ENCODE data around the gene AKAP11. TPM values are rescaled to one million over a fixed set of nuclear protein-coding genes. Genes with fewer than 3 reads are reported as not detected.

The AKAP11 gene
- total RNA-seq, 4 donors from 2014 or later = 30.9 to 49.8 (median 34.7) TPM

DNA sequence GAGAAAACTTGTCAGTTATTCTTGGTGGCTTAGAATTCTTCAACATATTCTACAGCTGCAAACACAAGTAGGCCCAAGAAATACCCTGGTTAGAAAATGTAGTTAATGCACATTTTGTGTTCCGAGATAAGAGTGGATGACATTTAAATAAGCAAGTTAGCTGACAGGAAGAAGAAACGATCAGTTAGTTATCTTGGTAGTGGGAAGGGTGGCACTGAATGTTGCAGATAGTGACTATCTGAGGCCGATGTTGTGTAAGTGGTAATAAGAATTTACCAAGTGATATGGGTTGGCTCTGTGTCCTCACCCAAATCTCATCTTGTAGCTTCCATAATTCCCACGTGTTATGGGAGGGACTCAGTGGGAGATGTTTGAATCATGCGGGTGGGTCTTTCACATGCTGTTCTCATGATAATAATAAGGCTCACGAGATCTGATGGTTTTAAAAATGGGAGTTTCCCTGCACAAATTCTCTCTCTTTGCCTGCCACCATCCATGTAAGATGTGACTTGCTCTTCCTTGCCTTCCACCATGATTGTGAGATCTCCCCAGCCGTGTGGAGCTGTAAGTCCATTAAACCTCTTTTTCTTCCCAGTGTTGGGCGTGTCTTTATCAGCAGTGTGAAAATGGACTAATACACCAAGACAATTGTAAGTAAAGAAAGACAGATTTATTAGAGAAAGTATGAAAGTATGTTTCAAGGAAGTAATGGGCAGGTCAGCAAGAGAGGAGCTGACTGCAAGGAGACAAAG, 10.9 kb upstream of the AKAP11 start:
- H3K4me1 ChIP-seq = no peaks in the 10 kb centered on the region
- no peaks in the 10 kb centered on the region for H3K27me3 ChIP-seq
- 93 to 94% methylated on average over 8 of the region's 8 CpGs for WGBS, 2 donors
- no peaks in the 10 kb centered on the region for H3K9me3 ChIP-seq
- TF ChIP-seq, protein P1, sequence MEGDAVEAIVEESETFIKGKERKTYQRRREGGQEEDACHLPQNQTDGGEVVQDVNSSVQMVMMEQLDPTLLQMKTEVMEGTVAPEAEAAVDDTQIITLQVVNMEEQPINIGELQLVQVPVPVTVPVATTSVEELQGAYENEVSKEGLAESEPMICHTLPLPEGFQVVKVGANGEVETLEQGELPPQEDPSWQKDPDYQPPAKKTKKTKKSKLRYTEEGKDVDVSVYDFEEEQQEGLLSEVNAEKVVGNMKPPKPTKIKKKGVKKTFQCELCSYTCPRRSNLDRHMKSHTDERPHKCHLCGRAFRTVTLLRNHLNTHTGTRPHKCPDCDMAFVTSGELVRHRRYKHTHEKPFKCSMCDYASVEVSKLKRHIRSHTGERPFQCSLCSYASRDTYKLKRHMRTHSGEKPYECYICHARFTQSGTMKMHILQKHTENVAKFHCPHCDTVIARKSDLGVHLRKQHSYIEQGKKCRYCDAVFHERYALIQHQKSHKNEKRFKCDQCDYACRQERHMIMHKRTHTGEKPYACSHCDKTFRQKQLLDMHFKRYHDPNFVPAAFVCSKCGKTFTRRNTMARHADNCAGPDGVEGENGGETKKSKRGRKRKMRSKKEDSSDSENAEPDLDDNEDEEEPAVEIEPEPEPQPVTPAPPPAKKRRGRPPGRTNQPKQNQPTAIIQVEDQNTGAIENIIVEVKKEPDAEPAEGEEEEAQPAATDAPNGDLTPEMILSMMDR (IDR thresholded peaks at IDR 0.05) = no peak
- TF ChIP-seq POLR2A (IDR thresholded peaks at IDR 0.05) = no peak
- no peak overlapping the region for H3K27ac ChIP-seq
- DNase-seq = no peak
- intact Hi-C loops (cut with DNase I) = no loop called here
- no peak overlapping the region for H3K4me3 ChIP-seq (replicated peaks in 1 of 3)
- no peaks in the 10 kb centered on the region for H3K36me3 ChIP-seq

DNA sequence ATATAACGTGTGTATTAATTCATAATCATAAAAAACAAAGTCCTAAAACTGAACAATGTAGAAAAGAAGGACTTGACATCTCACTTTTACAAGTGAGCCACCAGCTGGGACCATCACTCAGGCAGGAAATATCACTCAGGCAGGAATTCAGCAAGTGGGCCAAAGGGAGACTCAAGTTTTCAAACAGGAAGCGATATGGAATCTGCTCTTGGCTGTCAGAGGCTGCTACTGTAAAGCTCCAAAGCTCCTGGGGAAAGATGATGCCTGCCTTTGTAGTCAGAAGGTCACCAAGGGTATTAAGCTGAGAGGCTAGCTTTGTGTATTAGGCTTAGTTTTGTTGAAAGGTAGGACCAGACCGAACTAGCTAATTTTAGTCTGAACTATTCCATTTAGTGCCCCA, 5.5 kb upstream of the AKAP11 start:
- H3K4me3 ChIP-seq (replicated peaks in 1 of 3) = no peak overlapping the region
- WGBS, 2 donors = 60 to 67% methylated on average over 3 of the region's 3 CpGs
- H3K9me3 ChIP-seq = no peaks in the 10 kb centered on the region
- no peak overlapping the region for H3K27ac ChIP-seq
- no peaks in the 10 kb centered on the region for H3K4me1 ChIP-seq
- no peaks in the 10 kb centered on the region for H3K36me3 ChIP-seq
- DNase-seq = no peak
- TF ChIP-seq POLR2A (IDR thresholded peaks at IDR 0.05) = no peak
- TF ChIP-seq, protein P1 (IDR thresholded peaks at IDR 0.05) = no peak
- H3K27me3 ChIP-seq = no peaks in the 10 kb centered on the region
- intact Hi-C loops (cut with DNase I) = no loop called here

DNA sequence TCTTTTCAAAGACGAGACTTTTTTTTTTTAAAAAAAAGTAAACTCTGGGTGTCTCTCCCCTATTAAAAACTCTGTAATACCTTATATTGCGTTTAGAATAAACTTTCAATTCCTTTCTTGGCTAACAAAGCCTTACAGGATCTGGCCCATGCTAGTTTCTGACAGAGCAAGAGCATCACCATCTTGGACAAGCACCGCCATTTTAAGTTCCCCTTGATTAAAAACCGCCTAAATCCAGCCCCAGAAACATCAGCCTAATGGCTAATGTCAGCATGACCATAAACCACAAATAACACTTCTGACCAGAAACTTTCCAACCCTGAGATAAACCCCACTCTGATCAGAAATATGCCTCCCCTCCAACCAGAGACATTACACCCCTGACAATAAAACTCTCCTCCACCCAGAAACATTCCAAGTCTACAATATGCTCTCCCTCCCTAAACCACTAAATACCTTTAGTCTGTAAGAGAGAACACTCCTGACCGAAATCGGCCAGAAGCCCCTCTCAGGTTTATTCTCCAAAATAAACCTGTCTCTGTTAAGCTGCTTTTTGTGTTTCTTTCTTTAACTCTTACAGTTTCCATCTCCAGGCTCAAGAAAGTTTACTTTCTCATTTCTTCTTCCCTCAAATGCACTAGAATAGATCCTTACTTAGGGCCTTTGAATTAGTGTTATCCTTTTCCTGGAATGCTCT, 1.6 kb upstream of the AKAP11 start:
- no peak for TF ChIP-seq POLR2A (IDR thresholded peaks at IDR 0.05)
- TF ChIP-seq, protein P1 (IDR thresholded peaks at IDR 0.05) = no peak
- no peak overlapping the region for H3K4me3 ChIP-seq (replicated peaks in 1 of 3)
- no peaks in the 10 kb centered on the region for H3K9me3 ChIP-seq
- no peaks in the 10 kb centered on the region for H3K36me3 ChIP-seq
- H3K27ac ChIP-seq = no peak overlapping the region
- DNase-seq = no peak
- peaks cover 3 to 6% of the 10 kb centered on the region in 2 donors for H3K4me1 ChIP-seq
- no peaks in the 10 kb centered on the region for H3K27me3 ChIP-seq
- 93 to 94% methylated on average over 6 of the region's 6 CpGs for whole genome bisulfite sequencing, 2 donors
- intact Hi-C loops (cut with DNase I) = no loop called here

DNA sequence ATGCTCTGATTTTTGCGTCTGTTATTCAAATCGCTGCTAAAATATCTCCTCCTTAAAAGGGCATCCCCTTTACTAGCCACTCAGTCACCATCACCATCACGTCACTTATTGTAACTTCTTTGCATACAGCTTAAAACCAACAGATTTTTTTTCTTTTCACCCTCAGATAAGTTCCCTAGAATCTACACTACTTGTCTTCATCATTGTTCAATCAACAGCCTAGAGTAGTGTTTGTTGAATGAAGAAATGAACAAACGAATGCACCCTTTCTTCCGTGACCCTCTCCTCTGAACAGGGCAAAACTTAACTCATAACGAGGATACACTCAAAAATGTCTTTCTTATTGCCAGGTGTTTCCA, 1.1 kb upstream of the AKAP11 start:
- H3K36me3 ChIP-seq = no peaks in the 10 kb centered on the region

More for the DNA sequence above, 1.1 kb upstream of the AKAP11 start:
- no peak for TF ChIP-seq POLR2A (IDR thresholded peaks at IDR 0.05)
- TF ChIP-seq, protein P1 (IDR thresholded peaks at IDR 0.05) = no peak
- H3K27ac ChIP-seq = peak overlapping the region in 1 of 3 donors; percentile 85
- DNase-seq = no peak
- intact Hi-C loops (cut with DNase I) = no loop called here
- peaks cover 3 to 6% of the 10 kb centered on the region in 2 donors for H3K4me1 ChIP-seq
- H3K9me3 ChIP-seq = no peaks in the 10 kb centered on the region
- 89 to 91% methylated on average over 6 of the region's 6 CpGs for WGBS, 2 donors
- no peaks in the 10 kb centered on the region for H3K27me3 ChIP-seq
- peak overlapping the region in 1 of 3 donors; percentile 94 for H3K4me3 ChIP-seq (replicated peaks in 1 of 3)
